GM12875 (cell line): ENCODE data around the gene TFPI.
"Not testable (repeated sequence)": the region's sequence is repeated elsewhere in the genome, so short reads cannot be mapped to it uniquely, and the experiment has no call there.

Source experiments
- H3K4me3 ChIP-seq: one replicate; pipeline ENCODE4 v1.5.1; 2011; ENCODE audit warnings: low read depth, low read length, control low read depth
- CTCF ChIP-seq: IDR thresholded peaks from 2 replicates; pipeline ENCODE4 v1.5.1; 2011; ENCODE audit warnings: low read depth, mild to moderate bottlenecking, control low read depth, inconsistent platforms, low read length, moderate library complexity, borderline replicate concordance; ENCODE audit not compliant: insufficient read depth

Gene TFPI

DNA sequence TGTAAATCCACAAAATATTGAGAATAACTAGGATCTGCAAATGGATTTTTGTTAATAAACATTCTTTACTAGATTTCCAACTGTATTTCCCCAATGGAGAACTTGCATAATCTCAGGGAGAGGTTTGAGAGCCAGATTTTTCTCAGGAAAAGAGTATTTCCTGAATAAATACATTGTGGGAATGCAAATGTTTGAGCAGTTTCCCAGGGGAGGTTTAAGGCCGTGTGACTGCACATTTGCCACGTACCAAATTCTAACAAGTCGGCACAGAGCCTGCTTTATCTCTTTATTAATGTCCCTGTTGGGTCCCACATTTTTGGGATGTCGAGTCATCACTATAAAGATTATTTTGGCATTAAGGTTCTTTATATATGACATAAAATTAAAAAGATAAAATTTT is 27.0 kb downstream of the TFPI start:
- no peak overlapping the region for H3K4me3 ChIP-seq
- TF ChIP-seq CTCF, result no peak

DNA sequence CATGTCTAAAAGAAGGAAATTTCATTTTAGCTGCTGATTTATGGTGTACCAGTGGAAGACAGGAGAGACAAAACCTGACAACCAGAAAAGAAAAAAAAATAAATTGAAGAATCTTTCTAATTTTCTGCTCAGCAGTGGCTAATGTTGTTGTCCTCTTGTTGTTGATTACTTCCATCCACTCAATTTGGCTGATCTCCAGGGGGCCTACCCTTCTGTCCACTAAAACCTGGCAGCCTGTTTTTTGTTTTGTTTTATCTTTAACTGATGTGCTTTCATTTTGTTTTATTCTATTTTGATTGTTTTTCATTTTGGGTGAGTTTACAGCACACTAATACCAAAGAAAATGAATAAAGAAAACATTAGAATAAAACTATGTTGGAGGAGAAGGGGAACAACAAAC is 27.4 kb downstream of the TFPI start:
- TF ChIP-seq CTCF, result no peak
- no peak overlapping the region for H3K4me3 ChIP-seq

DNA sequence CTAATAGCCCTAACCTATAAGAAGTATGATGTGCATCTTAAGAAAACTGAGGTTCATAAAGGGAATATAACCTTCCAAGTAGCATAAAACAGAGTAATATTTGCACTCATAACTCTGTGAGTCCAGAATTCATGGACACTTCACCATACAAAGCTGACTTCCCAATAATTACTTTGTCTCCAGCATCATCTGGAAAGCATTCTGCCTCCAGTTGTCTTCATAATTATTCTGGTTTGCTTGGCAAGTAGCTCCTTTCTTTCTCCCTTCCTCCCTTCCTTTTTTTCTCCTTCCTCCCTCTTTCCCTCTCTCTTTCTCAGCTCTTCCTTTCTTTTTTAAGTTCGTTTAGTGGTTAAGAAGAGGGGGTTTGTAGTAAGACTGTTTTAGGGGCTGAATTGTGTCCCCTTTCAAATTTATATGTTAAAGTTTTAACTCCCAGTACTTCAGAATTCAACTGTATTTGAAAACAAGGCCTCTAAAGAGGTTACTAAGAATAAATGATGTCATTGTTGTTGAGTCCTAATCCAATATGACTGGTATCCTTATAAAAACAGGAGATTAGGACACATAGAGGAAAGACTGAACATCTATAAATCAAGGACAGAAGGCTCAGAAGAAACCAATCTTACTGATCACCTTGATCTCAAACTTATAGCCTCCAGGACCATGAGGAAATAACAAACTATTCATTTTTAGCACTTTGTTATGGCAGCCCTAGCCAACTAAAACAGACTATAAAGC is 28.9 kb downstream of the TFPI start:
- TF ChIP-seq CTCF, result no peak
- no peak overlapping the region for H3K4me3 ChIP-seq

DNA sequence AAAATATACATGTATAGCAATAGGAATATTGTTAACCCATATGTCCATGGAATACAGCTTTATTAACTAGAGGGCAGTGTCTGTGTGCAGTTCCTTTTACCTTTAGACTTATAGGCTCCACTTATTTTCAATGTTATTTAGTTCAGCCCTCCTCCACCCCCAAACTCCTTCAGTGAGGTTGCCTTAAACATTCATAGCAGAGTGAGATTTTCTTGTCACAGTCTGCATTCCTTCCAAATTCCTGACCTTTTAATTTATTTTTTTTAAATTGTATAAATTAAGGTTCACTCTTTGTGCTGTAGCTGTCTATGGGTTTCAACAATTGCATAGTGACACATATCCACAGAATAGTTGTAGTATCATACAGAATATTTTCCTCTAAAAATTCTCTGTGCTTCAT is 30.9 kb downstream of the TFPI start:
- H3K4me3 ChIP-seq, result no peak overlapping the region
- TF ChIP-seq CTCF, result no peak

DNA sequence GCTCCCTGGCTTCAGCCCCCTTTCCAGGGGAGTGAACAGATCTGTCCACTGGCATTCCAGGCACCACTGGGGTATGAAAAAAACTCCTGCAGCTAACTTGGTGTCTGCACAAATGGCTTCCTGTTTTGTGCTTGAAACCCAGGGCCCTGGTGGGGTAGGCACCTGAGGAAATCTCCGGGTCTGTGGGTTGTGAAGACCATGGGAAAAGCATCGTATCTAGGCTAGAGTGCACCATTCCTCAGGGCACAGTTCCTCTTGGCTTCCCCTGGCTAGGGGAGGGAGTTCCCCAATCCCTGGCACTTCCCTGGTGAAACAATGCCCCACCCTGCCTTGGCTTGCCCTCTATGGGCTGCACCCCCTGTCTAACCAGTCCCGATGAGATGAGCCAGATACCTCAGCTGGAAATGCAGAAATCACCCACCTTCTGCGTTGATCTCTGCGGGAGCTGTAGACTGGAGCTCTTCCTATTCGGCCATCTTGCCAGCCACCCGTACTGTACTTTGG is 34.1 kb downstream of the TFPI start:
- no peak overlapping the region for H3K4me3 ChIP-seq
- TF ChIP-seq CTCF, result no peak

- no peak for TF ChIP-seq CTCF
- no peak overlapping the region for H3K4me3 ChIP-seq
Observed at GRCh38 chr2:187519419-187520120, 34.7 kb downstream of the TFPI start.

DNA sequence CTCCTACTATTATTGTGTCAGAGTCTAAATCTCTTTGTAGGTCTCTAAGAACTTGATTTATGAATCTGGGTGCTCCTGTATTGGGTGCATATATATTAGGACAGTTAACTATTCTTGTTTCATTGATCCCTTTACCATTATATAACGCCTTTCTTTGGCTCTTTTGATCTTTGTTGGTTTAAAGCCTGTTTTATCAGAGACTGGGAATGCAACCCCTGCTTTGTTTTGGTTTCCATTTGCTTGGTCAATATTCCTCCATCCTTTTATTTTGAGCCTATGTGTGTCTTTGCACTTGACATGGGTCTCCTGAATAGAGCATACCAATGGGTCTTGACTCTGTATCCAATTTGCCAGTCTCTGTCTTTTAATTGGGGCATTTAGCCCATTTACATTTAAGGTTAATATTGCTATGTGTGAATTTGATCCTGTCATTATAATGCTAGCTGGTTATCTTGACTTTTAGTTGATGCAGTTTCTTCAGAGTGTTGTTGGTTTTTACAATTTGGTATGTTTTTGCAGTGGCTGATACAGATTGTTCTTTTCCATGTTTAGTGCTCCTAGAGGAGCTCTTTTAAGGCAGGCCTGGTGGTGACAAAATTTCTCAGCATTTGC is 36.4 kb downstream of the TFPI start:
- not testable (repeated sequence) for H3K4me3 ChIP-seq

GRCh38 chr2:187516630-187517510 is 37.4 kb downstream of the TFPI start:
- H3K4me3 ChIP-seq, result not testable (repeated sequence)
